Activated CD4-positive, alpha-beta T cell treated with anti-CD3 and anti-CD28 coated beads, Interleukin-2, Interleukin-4, amounts not matched to agents 100 ng/mL and 50 ng/mL, durations not matched to agents 16 hours and 8 hours (primary cell): ENCODE results near the gene BTBD9.

Experiments
- DNase-seq: peaks from one replicate; pipeline ENCODE4 v3.0.0-alpha.2; 2020; ENCODE audit warnings: low spot score

Gene BTBD9

GRCh38 chr6:38239719-38240451 is 399.8 kb downstream of the BTBD9 start:
- no peak for DNase-seq

DNA sequence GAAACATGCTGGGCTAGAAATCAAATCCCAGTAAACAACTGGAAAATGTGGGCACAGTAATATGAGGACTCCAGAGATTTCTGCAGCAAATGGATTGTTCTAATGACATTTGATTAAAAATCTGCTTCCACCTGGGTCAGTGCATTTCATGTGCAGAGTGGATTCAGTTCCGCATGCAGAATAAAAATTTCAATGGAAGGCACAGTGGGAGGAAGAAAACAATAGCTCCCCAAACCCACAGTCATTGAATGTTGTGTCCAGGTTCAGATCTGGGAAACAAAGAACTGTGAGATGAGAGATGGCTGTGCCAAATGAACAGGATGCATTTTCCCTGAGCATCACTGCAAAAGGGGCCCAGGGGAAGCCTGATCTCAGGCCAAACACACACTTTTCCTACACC is 403.1 kb downstream of the BTBD9 start:
- DNase-seq: no peak

DNA sequence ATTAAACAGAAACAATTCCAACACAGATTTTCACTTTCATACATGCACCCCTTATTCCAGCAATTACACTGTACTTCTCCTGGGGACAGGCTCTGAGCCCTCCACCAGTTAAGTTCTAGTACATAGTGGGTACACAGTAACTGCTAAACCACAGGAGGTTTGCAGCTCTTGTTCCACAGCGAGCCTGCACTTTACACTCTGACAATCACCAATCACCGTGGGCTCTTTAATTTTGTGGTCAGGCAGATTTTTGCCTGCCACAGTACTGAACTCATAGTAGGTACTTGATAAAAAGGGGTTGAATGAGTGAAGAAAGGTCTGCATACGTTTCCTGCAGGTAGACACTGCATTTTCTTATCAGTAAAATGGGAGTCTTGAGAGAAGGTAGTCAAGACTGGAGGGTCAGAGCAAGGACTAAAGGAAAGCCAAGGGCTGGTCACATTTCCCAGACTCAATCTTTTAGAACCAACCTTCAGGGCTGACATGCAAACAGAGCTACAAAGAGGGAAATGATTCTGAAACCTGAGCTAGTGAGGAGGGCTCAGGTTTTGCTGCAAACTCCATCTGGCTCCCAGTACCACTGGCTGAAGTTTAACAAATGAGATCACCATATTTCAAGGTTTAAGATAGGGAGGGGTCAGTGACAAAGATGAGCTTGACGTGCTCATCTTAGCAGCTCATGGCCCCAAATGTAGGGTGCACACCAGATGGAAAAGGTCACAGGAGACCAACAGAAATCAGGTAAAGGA is 404.6 kb downstream of the BTBD9 start:
- DNase-seq: no peak

- no peak for DNase-seq
Observed at GRCh38 chr6:38234141-38234540, 405.6 kb downstream of the BTBD9 start.

DNA sequence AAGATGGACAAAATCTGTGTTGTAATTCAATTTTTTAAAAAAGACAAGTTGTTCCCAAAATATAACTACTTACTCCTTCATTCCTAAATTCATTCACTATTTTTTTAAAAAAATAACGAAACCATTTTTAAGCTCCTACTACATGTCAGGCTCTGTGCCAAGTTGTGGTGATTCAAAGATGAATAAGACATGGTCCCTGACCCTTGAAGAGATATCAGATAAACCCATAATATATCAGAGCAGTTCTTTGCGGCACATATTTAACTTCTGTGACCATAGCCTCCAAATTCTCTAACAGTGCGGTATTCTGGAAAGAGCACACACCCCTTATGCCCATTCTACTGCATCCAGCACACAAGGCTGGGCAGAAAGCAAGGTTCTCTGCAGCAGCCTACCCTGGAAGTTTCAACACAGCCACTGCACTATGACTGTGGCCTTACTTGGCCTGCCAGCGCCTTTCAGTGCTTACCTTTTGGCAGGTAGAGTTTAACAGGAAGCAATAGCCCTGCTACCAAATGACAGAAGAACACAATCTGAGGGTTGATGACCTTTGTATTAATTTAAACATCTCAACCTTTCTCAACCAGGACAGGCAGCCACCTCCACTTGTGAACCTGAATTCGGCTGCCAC is 406.5 kb downstream of the BTBD9 start:
- DNase-seq: no peak

- DNase-seq: no peak
Observed at GRCh38 chr6:38225766-38226165, 414.0 kb downstream of the BTBD9 start.

DNA sequence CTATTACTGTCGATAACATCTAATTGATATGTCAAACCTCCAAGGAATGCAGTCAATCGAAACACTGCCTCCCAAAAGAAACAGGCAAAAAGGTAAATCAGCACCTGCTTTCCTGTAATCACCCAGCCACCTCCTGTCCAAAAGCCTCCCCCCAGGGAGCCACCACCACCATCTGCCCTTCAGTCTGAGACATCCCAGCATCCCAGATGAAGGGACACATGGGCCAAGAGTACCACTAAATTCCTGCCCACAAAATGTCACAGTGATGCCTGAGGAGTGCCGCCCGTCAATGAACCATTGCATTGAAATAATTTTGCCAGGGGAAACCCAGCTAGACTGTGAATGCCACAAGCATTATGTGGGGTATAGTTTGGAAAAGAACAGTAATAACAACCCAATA is 418.5 kb downstream of the BTBD9 start:
- DNase-seq: no peak

DNA sequence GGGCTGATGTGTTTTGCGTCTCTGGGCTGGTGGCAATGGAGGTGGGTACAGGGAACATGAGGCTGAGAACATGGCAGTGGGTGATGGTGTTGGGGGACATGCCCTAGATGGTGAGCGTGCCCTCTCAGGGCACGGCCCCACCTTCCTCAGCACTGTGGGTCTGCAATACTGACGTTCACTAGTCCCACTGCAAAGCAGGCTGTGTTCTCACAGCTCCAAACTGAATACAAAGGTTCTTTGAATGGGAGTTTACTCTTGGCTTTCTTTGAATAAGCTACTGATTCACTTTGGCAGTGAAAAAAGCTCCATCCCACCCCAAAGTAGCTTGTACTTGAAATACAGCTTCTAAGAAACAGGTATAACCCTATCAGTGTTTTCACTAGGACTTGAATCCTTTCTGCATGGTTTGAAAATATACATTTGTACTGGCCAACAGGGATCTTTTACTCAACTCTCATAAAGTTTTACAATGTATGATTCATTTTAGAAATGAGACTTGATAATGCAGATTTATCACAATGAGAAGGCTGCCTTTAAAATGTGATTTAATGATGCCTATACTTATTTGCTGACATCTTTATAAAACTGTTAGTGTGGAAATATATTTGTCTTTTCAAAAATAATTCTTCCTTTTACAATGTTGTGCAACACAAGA is 419.5 kb downstream of the BTBD9 start:
- no peak for DNase-seq

DNA sequence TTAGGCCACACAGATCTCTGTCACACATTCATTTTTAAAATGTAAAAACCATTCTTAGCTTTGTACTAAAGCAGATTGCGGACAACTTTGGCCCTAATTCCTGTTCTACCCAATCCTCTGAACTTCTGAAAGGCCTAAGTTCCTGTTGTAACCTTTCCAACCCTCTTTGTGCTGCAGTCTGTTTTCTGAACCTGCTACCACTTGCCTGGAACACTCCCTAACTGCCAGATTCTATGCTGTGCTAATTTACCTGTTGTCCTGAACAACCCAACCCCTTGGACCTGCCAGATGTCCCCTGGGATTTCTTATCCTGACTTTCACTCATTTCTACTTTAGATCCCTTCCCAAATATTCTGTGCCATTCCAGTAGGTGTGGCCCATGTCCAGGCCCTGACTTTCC is 421.5 kb downstream of the BTBD9 start:
- no peak for DNase-seq

DNA sequence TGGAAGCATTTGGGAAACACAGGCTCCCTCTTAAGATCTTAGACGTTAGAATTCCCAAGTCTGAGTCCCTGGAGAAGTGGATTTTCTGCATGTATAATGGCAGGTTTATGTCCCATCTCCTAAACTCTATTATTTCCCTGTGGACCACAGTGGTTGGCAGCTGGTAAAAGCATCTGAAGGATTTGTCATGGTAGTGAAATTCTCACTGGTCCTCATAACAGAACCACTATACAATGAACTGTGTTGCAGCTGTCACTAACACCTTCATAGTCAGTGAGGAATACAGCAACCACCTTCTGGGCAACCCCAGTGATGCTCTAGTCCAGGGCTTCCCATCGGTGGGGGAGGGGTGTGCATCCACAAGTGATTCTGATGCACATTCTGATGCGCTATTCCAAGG is 423.3 kb downstream of the BTBD9 start:
- DNase-seq: no peak

DNA sequence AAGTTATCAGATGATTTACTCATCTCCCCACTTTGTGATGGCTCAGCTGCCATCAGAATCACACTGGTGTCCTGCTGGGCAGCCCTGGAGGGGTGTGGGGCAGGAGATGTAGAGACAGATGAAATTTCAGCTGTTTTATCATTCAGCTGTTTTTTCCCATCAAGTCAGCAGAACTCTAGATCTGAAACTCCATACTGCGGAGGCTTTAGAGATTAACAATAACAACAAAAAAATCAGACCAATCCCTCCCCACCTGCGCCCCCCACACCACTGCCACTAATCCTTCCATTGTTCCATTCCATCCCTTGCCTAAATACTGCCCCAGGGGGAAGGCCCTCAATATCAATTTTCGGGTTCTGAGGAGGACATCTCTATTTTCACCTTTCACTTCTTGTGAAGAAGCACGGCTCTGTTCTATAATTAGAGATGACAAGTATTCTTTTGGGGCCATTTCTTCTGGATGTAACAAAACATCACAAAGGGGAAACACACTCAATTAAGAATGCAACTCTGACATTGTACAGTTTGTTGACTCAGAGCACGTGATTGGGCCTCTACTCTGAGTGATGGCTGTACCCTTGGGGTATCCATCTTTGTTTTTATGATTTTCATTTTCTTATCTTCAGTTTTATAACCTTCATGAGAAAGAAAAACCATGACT is 423.9 kb downstream of the BTBD9 start:
- no peak for DNase-seq

DNA sequence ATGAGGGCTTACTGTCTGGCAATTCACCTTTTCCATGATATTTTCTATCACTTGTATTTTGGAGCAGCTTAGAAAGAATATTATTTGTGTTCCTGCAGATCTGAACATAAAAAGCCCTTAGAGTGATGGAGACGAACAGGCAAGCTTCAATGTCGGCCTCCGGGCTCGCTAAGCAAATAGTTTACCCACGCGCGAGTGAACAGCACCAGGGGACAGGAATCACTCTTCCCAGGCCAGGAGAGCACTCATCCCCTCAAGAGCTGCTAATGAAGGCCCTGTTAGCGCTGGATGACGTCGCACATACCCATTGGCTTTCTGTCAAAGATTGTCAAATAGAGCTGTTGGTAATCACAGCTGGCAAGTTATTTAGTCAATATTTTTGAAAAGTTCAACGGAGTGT is 424.5 kb downstream of the BTBD9 start:
- DNase-seq: no peak

DNA sequence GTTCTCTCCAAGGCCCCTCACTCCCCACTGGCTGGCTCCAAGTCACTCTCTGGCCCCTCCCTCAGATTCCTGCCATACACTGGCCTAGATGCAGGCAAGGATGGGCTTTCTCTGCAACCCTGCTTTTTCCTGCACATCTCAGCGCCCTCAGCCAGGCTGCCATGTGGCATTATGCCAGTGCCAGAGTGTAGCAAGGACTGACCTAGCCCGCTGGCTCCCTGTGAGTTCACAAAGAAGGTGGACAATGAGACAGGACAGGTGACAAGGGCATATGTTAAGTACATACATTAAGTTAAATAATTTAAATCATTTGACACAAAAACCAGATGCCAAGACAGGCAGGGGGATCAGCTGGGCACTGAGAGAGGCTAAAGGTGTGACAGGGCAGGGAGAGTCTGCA is 425.6 kb downstream of the BTBD9 start:
- no peak for DNase-seq

DNA sequence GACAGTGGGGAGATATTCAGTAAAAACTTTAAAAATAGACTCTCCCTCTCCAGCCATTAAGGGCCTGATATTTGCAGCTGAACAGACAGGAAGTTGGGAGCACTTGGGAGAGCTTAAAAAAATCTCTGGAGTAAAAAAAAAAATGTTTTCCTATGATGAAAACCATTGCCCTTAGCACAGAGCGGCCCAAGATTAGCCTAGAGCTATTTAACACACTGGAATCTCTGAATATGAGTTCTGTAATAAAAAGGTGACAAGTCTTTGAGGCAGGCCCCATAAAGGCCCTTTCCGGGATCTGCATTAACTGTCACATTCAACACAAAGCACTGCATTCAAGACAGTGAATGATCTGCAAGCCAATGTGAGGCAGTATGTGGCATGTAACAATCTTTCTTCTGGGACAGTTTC is 426.5 kb downstream of the BTBD9 start:
- DNase-seq: no peak

DNA sequence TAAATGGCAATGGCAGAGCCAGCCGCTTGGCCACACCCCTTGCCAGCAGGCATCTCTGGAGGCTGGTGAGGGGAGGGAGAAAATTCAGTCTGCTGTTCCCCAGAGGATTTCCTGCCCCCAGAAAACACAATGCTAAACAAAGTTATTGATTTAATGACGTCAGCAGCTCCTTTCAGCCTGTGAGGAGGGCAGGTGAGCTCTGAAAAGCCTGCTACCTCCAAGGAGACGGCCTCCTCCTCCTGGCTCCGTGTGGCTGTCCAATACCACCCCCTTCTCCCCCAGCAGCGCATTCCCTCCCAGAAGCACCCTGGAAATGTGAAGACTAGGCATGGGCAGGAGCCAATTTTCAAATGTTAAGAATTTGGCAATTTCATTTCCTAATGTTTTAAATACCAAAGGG is 427.1 kb downstream of the BTBD9 start:
- no peak for DNase-seq

GRCh38 chr6:38212116-38212515 is 427.6 kb downstream of the BTBD9 start:
- no peak for DNase-seq

GRCh38 chr6:38209371-38210260 is 430.1 kb downstream of the BTBD9 start:
- no peak for DNase-seq

DNA sequence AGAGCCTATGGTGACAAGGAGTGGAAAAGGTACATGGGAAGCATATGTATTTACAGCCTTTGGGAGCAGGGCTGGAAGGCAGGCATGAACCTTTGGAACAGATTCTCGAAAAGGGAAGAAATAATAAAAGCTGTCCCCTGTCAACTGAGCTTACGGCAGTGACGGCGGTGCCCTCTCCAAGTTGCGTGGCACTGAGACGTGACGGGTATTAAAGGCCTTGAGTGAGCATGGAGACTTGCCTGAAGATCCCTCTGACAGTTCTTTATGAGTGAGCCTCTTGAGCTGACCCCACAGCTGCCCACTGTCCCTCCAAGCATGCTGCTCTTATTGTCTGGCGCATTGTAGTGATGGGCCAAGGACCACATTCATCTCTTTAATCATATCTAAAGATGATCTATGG is 431.7 kb downstream of the BTBD9 start:
- no peak for DNase-seq

DNA sequence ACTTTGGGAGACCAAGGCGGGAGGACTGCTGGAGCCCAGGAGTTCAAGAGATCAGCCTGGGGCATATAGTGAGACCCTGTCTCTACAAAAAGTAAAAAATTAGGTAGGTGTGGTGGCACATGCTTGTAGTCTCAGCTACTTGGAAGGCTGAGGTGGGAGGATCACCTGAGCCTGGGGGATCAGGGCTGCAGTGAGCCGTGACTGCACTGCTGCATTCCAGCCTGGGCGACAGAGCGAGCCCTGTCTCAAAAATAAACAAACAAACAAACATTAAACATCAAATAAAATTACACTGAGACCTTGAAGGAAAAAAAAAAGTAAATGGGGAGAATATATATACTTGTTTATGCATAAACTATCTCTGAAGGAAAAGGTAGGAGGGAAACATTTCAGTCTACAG is 432.4 kb downstream of the BTBD9 start:
- DNase-seq: no peak

DNA sequence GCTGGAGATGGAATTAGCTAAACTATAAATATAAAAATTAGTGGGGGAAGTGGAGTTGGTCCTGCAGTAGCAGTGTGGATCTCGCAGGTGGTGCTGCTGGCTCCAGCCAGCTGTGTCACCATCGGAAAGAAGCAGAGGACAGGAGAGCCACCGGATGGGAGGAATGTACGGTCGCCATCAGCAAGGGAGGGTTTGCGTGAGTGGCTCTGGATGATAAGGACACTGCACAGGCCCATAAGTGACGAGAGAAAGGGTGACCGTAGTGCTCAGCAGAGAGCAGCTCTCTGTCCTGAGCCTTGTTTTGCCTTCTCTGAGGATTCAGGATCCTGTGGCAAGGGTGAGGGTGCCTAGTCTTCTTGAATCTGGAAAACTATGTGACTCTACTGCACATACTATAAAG is 441.5 kb downstream of the BTBD9 start:
- no peak for DNase-seq

DNA sequence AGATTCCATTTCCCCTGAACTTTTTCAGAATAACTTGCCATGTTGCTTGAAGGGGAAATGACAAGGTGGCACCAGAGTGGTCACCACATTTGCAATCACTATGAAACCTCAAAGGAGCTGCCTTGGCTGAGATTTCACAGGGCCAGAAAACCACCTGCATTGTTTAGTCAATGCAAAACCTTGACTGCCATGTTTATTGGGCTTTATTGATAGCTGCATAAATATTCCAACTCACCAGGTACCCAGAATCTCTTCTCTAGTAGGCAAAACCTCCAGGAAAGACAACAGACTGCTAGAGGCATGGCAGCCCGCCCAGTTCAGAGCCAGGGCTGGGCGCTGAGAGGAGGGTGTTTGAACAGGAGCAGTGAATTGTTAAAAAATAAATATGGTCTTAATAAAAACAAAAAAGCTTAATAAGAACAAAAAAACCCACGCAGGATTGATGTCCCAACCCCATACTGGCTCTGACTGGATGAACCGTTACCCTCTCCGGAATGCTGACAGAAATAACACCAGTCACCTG is 444.6 kb downstream of the BTBD9 start:
- no peak for DNase-seq
